IMR-90 (cell line): Measurements from ENCODE around the gene OOSP1. TPM values are rescaled to one million over a fixed set of nuclear protein-coding genes. Genes with fewer than 3 reads are reported as not detected.

Experiments
- ATAC-seq: fragments of 200-7000 bp; cut with Tn5 transposase; 2 replicates; pipeline ENCODE4 v1.9.1; 2020; ENCODE audit warnings: low read depth, mild to moderate bottlenecking, moderate library complexity
- BruUV-seq: library from RNA; stranded (reverse); fragments of 400-500 nt; replicated peaks from 2 replicates; lab custom pipeline; 2021; lab: Mats Ljungman, UMichigan
- CTCF ChIA-PET: fragments of 300-600 bp; formaldehyde crosslinking; extraction: SDS; loops from one replicate; lab custom pipeline; 2021; ENCODE audit warnings: antibody characterized with exemption; lab: Yijun Ruan, JAX
- POLR2A ChIA-PET: fragments of 300-600 bp; sonication (Branson Sonifier 250); formaldehyde crosslinking; loops from one replicate; lab custom pipeline; 2022; ENCODE audit warnings: antibody characterized with exemption; ENCODE audit not compliant: unreplicated experiment; lab: Charles Lee
- DNase-seq: peaks from one replicate; pipeline ENCODE4 v3.0.0; 2013
- H2AFZ ChIP-seq: replicated peaks from 2 replicates; pipeline ENCODE3; 2013; ENCODE audit warnings: low read length, mild to moderate bottlenecking; ENCODE audit not compliant: poor library complexity
- H2AK5ac ChIP-seq: 2 replicates; pipeline ENCODE4 v1.6.1; 2013; ENCODE audit warnings: low read depth, low read length, inconsistent platforms
- H2AK9ac ChIP-seq: replicated peaks from 2 replicates; pipeline ENCODE3; 2013; ENCODE audit warnings: mild to moderate bottlenecking, low read depth, low read length, moderate library complexity; ENCODE audit not compliant: poor library complexity
- H2BK120ac ChIP-seq: 2 replicates; pipeline ENCODE4 v1.6.1; 2013; ENCODE audit warnings: low read depth, low read length, inconsistent platforms
- H2BK15ac ChIP-seq: 3 replicates; pipeline ENCODE4 v1.6.1; 2013; ENCODE audit warnings: low read depth, low read length, inconsistent platforms
- H2BK20ac ChIP-seq: 2 replicates; pipeline ENCODE4 v1.6.1; 2013; ENCODE audit warnings: low read depth, mild to moderate bottlenecking, inconsistent platforms, low read length, moderate library complexity
- H2BK5ac ChIP-seq: 2 replicates; pipeline ENCODE4 v1.6.1; 2013; ENCODE audit warnings: mild to moderate bottlenecking, low read depth, low read length, inconsistent platforms; ENCODE audit not compliant: poor library complexity, severe bottlenecking
- H3K14ac ChIP-seq: replicated peaks from 2 replicates; pipeline ENCODE4 v1.6.1; 2013; ENCODE audit warnings: low read depth, low read length, inconsistent platforms
- H3K18ac ChIP-seq: 2 replicates; pipeline ENCODE4 v1.6.1; 2013; ENCODE audit warnings: low read depth, low read length, control low read depth
- H3K23ac ChIP-seq: 2 replicates; pipeline ENCODE4 v1.6.1; 2013; ENCODE audit warnings: low read depth, low read length, inconsistent platforms
- H3K27ac ChIP-seq: 2 replicates; pipeline ENCODE4 v1.5.1; 2013; ENCODE audit warnings: mild to moderate bottlenecking, control low read depth, low read length; ENCODE audit not compliant: insufficient read depth
- H3K27me3 ChIP-seq: 2 replicates; pipeline ENCODE4 v1.6.1; 2013; ENCODE audit warnings: low read length; ENCODE audit not compliant: control insufficient read depth, insufficient read depth
- H3K36me3 ChIP-seq: 2 replicates; pipeline ENCODE4 v1.6.1; 2013; ENCODE audit warnings: low read length, mixed read lengths; ENCODE audit not compliant: control insufficient read depth, insufficient read depth
- H3K4ac ChIP-seq: 2 replicates; pipeline ENCODE4 v1.6.1; 2013; ENCODE audit warnings: low read depth, low read length, inconsistent platforms
- H3K4me1 ChIP-seq: 2 replicates; pipeline ENCODE4 v1.6.1; 2013; ENCODE audit warnings: low read length, mixed read lengths; ENCODE audit not compliant: control insufficient read depth, insufficient read depth
- H3K4me2 ChIP-seq: 2 replicates; pipeline ENCODE4 v1.6.1; 2013; ENCODE audit warnings: low read depth, mild to moderate bottlenecking, control low read depth, low read length, moderate library complexity
- H3K4me3 ChIP-seq: 2 replicates; pipeline ENCODE4 v1.5.1; 2013; ENCODE audit warnings: low read depth, mild to moderate bottlenecking, control low read depth, low read length, moderate library complexity; ENCODE audit not compliant: insufficient read depth
- H3K56ac ChIP-seq: 2 replicates; pipeline ENCODE4 v1.6.1; 2013; ENCODE audit warnings: low read length, inconsistent platforms; ENCODE audit not compliant: insufficient read depth; ENCODE audit errors: extremely low read depth
- H3K79me1 ChIP-seq, 2 experiments: 2 replicates each; pipeline ENCODE4 v1.6.1; 2013; ENCODE audit warnings: low read length in 2 of 2, inconsistent platforms in 1 of 2, low read depth in 1 of 2
- H3K9ac ChIP-seq: 2 replicates; pipeline ENCODE4 v1.6.1; 2013; ENCODE audit warnings: low read depth, low read length, control low read depth
- H3K9me1 ChIP-seq: 2 replicates; pipeline ENCODE4 v1.6.1; 2013; ENCODE audit warnings: low read length, inconsistent platforms; ENCODE audit not compliant: insufficient read depth
- H3K9me3 ChIP-seq: 2 replicates; pipeline ENCODE4 v1.6.1; 2013; ENCODE audit warnings: low read length; ENCODE audit not compliant: control insufficient read depth, insufficient read depth
- H4K20me1 ChIP-seq: 2 replicates; pipeline ENCODE4 v1.6.1; 2013; ENCODE audit warnings: low read length, inconsistent platforms; ENCODE audit not compliant: insufficient read depth
- H4K5ac ChIP-seq: 2 replicates; pipeline ENCODE4 v1.6.1; 2013; ENCODE audit warnings: mild to moderate bottlenecking, low read depth, low read length, control low read depth
- H4K8ac ChIP-seq, 2 experiments: 2 replicates each; pipeline ENCODE4 v1.6.1; 2013; ENCODE audit warnings: low read depth in 2 of 2, low read length in 2 of 2, control low read depth in 1 of 2, inconsistent platforms in 1 of 2
- H4K91ac ChIP-seq: 2 replicates; pipeline ENCODE4 v1.6.1; 2013; ENCODE audit warnings: low read depth, low read length, inconsistent platforms; ENCODE audit not compliant: insufficient read depth
- BHLHE40 ChIP-seq: fragments of 150-350 bp; IDR thresholded peaks from 2 replicates; pipeline ENCODE4 v1.6.1; 2016; ENCODE audit warnings: mild to moderate bottlenecking, low read depth, low read length
- CEBPB ChIP-seq: IDR thresholded peaks from 2 replicates; pipeline ENCODE4 v1.6.1; 2012; ENCODE audit warnings: low read depth, low read length, improper control_type of control experiment
- CHD1 ChIP-seq: IDR thresholded peaks from 2 replicates; pipeline ENCODE4 v1.6.1; 2012; ENCODE audit warnings: low read depth, low read length, improper control_type of control experiment
- FOS ChIP-seq: fragments of 150-350 bp; IDR thresholded peaks from 2 replicates; pipeline ENCODE4 v1.6.1; 2016; ENCODE audit warnings: low read depth, low read length
- MAFK ChIP-seq: IDR thresholded peaks from 2 replicates; pipeline ENCODE4 v1.6.1; 2012; ENCODE audit warnings: low read depth, low read length, improper control_type of control experiment
- MAZ ChIP-seq: IDR thresholded peaks from 2 replicates; pipeline ENCODE4 v1.6.1; 2012; ENCODE audit warnings: low read depth, mild to moderate bottlenecking, low read length, improper control_type of control experiment, moderate library complexity, borderline replicate concordance
- MXI1 ChIP-seq: IDR thresholded peaks from 2 replicates; pipeline ENCODE4 v1.6.1; 2012; ENCODE audit warnings: low read depth, mild to moderate bottlenecking, low read length, moderate library complexity, borderline replicate concordance
- NFE2L2 ChIP-seq: fragments of 150-350 bp; IDR thresholded peaks from 2 replicates; pipeline ENCODE4 v1.6.1; 2016; ENCODE audit warnings: low read depth, mild to moderate bottlenecking, low read length
- POLR2A ChIP-seq: IDR thresholded peaks from 2 replicates; pipeline ENCODE4 v1.6.1; 2012; ENCODE audit warnings: mild to moderate bottlenecking, low read depth, low read length
- RAD21 ChIP-seq: IDR thresholded peaks from 2 replicates; pipeline ENCODE4 v1.6.1; 2012; ENCODE audit warnings: low read length, improper control_type of control experiment
- RCOR1 ChIP-seq: IDR thresholded peaks from 2 replicates; pipeline ENCODE4 v1.6.1; 2012; ENCODE audit warnings: mild to moderate bottlenecking, low read length, improper control_type of control experiment; ENCODE audit not compliant: insufficient replicate concordance
- RFX5 ChIP-seq: IDR thresholded peaks from 2 replicates; pipeline ENCODE4 v1.8.0; 2012; ENCODE audit warnings: low read depth, mild to moderate bottlenecking, low read length, moderate library complexity
- SMC3 ChIP-seq: fragments of 150-350 bp; IDR thresholded peaks from 2 replicates; pipeline ENCODE4 v1.6.1; 2016; ENCODE audit warnings: low read depth, mild to moderate bottlenecking, antibody characterized with exemption, low read length, moderate library complexity
- WGBS, 2 experiments: methylation state at CpG; one replicate each; pipeline versions ENCODE4 v1.1.5 to v1.1.7; 2013; ENCODE audit warnings: missing lambda C conversion rate in 2 of 2; ENCODE audit not compliant: insufficient read length in 1 of 2; ENCODE audit errors: extremely low coverage in 2 of 2; 5-methylcytosine and 5-hydroxymethylcytosine counted together
- dilution Hi-C: fragments of 300-500 bp; cut with HindIII; formaldehyde crosslinking; loops from one replicate; pipeline ENCODE4 v1.14.3; 2018; ENCODE audit warnings: low sequenced_read_pairs; ENCODE audit not compliant: unreplicated experiment
- in situ Hi-C: fragments of 300-500 bp; cut with MboI; formaldehyde crosslinking; loops from 3 replicates; pipeline ENCODE4 v1.14.3; 2019; ENCODE audit warnings: low sequenced_read_pairs, inconsistent platforms, mixed read lengths
- intact Hi-C: fragments of 100-400 bp; cut with micrococcal nuclease; formaldehyde crosslinking; loops from 2 replicates; pipeline ENCODE4 v1.10.0; 2022
- polyA plus RNA-seq, 3 experiments: library from polyadenylated mRNA; depleted of rRNA; stranded (reverse); fragments of >200 nt; gene quantifications; 2 replicates each; pipeline ENCODE4 v1.2.3, GENCODE V29; 2012; ENCODE audit warnings: low replicate concordance in 1 of 3
- total RNA-seq: library from RNA; depleted of rRNA; stranded (reverse); fragments of >200 nt; gene quantifications from 2 replicates; pipeline ENCODE4 v1.2.3, GENCODE V29; 2012
- TF ChIP-seq, protein P1 (sequence below): conservative IDR thresholded peaks from 2 replicates; pipeline ENCODE4 v1.5.1; 2012; ENCODE audit warnings: mild to moderate bottlenecking, low read depth, low read length, improper control_type of control experiment
- TF ChIP-seq, protein P2 (sequence below): fragments of 150-350 bp; IDR thresholded peaks from 2 replicates; pipeline ENCODE4 v1.6.1; 2016; ENCODE audit warnings: low read depth, mild to moderate bottlenecking, low read length, moderate library complexity, borderline replicate concordance

The OOSP1 gene
- total and polyA plus RNA-seq, 2 of the 4 experiments (the other 2 are of a cell fraction) = not detected

DNA sequence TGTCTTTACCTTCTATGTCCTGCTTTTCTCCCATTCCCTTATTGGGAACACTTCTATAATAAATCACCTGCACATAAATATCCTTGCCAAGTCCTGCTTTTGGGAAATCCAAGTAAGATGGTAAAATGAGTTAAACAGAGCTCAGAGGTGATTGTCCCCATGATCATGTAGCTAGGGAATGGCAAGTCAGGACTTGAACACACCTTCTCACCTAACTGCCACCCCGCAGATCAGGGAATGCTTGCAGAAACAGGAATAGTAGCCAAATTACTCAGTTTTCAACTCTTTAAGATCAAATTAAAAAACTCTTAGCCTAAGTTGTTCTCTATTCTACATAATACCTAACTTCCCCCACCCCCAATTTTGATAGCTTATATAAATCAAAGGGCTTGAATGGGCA is 43.6 kb upstream of the OOSP1 start:
- no peak overlapping the region for H4K8ac ChIP-seq
- H3K9me3 ChIP-seq = no peaks in the 10 kb centered on the region; the same call in 1 of the 2 replicates
- no peak overlapping the region for H2BK15ac ChIP-seq
- no peaks in the 10 kb centered on the region for H3K79me1 ChIP-seq
- POLR2A ChIA-PET = no interaction called here
- H2AFZ ChIP-seq = no peak overlapping the region
- no peaks in the 10 kb centered on the region for H3K36me3 ChIP-seq
- no TSS peak for BruUV-seq
- in situ Hi-C loops (no loop called here), dilution Hi-C loops (no loop called here), intact Hi-C loops (no loop called here)
- no peak overlapping the region for H3K56ac ChIP-seq
- H4K5ac ChIP-seq = no peak overlapping the region
- no peak for TF ChIP-seq BHLHE40
- TF ChIP-seq, protein P1, sequence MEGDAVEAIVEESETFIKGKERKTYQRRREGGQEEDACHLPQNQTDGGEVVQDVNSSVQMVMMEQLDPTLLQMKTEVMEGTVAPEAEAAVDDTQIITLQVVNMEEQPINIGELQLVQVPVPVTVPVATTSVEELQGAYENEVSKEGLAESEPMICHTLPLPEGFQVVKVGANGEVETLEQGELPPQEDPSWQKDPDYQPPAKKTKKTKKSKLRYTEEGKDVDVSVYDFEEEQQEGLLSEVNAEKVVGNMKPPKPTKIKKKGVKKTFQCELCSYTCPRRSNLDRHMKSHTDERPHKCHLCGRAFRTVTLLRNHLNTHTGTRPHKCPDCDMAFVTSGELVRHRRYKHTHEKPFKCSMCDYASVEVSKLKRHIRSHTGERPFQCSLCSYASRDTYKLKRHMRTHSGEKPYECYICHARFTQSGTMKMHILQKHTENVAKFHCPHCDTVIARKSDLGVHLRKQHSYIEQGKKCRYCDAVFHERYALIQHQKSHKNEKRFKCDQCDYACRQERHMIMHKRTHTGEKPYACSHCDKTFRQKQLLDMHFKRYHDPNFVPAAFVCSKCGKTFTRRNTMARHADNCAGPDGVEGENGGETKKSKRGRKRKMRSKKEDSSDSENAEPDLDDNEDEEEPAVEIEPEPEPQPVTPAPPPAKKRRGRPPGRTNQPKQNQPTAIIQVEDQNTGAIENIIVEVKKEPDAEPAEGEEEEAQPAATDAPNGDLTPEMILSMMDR = no peak
- no peak for TF ChIP-seq CHD1
- TF ChIP-seq SMC3 = no peak
- TF ChIP-seq RFX5 = no peak
- no peak for TF ChIP-seq CEBPB
- TF ChIP-seq RAD21 = no peak
- TF ChIP-seq, protein P2, sequence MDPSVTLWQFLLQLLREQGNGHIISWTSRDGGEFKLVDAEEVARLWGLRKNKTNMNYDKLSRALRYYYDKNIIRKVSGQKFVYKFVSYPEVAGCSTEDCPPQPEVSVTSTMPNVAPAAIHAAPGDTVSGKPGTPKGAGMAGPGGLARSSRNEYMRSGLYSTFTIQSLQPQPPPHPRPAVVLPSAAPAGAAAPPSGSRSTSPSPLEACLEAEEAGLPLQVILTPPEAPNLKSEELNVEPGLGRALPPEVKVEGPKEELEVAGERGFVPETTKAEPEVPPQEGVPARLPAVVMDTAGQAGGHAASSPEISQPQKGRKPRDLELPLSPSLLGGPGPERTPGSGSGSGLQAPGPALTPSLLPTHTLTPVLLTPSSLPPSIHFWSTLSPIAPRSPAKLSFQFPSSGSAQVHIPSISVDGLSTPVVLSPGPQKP = no peak
- no peak for TF ChIP-seq MAFK
- no peak for TF ChIP-seq FOS
- no peak for TF ChIP-seq POLR2A
- no peak for TF ChIP-seq RCOR1
- TF ChIP-seq NFE2L2 = no peak
- no peak for TF ChIP-seq MAZ
- TF ChIP-seq MXI1 = no peak
- no peak overlapping the region for H3K9ac ChIP-seq
- no peak for ATAC-seq
- H3K4me3 ChIP-seq = no peak overlapping the region
- no peak for DNase-seq
- H3K9me1 ChIP-seq = no peaks in the 10 kb centered on the region
- no peak overlapping the region for H2AK5ac ChIP-seq
- H3K18ac ChIP-seq = no peak overlapping the region
- CTCF ChIA-PET = interaction anchor here (0.6 kb wide), 1 partner anchor 742 kb away, joined by 4 read pairs; no protein-coding TSS in a partner anchor
- no peak overlapping the region for H3K4ac ChIP-seq
- H2BK5ac ChIP-seq = no peak overlapping the region
- no peaks in the 10 kb centered on the region for H3K4me1 ChIP-seq
- H4K20me1 ChIP-seq = no peaks in the 10 kb centered on the region
- H3K14ac ChIP-seq = no peak overlapping the region
- no peak overlapping the region for H4K91ac ChIP-seq
- no peaks in the 10 kb centered on the region for H3K27me3 ChIP-seq
- H3K23ac ChIP-seq = no peak overlapping the region
- H2BK120ac ChIP-seq = no peak overlapping the region
- H3K4me2 ChIP-seq = no peak overlapping the region
- no peak overlapping the region for H2BK20ac ChIP-seq
- WGBS, 2 experiments = no CpG with 5 or more reads among the region's 1 CpG
- H2AK9ac ChIP-seq = no peak overlapping the region
- H3K27ac ChIP-seq = no peak overlapping the region
